DMS79 treated with DMSO at 0.1 percent for 48 hours (cell line): ENCODE measurements around the gene ZXDB.
A peak's percentile ranks its signal among the peaks of the same experiment; 100 is the strongest.
"Not testable (repeated sequence)": the region's sequence is repeated elsewhere in the genome, so short reads cannot be mapped to it uniquely, and the experiment has no call there.

Source experiments
- DNase-seq: peaks from one replicate; lab custom pipeline; 2025; lab: John Stamatoyannopoulos, UW

Gene ZXDB

DNA sequence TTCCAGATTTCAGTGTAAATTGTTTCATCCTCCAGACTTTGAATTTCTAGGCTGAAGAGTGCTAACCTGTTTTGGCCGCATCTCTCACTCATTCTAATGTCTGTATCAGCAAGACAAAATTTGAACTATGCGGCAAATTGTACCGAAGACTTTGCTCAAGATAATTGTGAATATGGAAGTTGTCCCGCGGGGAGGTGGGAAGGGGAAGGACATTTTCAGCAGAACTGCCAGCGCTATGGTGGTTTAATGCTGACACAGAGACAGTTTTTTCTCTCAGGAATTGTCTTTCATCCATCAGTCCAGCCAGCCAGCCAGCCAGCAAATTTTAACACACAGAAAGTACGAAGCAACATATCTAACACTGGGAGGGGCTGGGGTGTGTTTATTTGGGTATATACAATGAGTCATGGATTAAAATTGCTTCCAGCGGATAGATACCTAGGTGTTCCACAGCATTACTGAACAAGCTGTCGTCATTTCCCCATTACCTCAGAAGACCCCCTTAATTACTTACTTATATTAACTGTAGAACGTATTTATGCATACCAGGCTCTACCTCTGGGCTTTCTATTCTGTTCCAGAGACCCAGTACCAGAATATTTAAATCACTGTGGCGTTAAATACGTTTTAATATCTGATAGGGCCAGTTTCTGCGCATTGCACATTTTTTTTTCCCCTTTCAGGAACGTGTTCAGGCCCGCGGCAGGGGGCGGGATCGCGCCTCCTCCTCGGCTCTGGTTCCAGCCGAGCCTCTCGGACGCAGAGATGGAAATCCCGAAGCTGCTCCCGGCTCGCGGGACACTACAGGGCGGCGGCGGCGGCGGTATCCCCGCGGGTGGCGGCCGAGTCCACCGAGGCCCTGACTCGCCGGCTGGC, at the start of gene ZXDB:
Gene ZXDB (plus strand): TSS at position 728 of the 876 bp plus-strand sequence. CDS start 38 bp downstream, at position 766.
- peak; percentile 14 for DNase-seq

GRCh38 chrX:57565198-57565597, 26.6 kb upstream of the ZXDB start:
- no peak for DNase-seq

- DNase-seq: no peak
These were observed 18.1 kb upstream of the ZXDB start for GRCh38 chrX:57573754-57574153.

DNA sequence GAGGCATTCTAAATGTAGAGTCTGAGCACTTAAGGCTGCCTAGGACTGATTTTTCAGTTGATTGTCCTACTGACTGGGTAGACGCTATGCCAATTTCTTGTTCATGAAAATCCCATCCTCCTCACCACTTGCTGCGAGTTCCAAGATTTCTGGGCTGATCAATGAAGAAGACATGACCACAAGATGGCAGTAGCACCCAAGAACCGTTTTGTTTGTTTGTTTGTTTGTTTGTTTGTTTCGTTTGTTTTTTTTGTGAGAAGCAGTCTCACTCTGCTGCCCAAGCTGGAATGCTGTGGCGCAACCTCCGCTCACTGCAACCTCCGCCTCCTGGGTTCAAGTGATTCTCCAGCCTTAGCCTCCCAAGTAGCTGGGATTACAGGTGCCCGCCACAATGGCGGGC, 8.9 kb upstream of the ZXDB start:
- not testable (repeated sequence) for DNase-seq

- no peak for DNase-seq
These were observed 8.3 kb upstream of the ZXDB start for GRCh38 chrX:57583477-57583876.

- DNase-seq: no peak
These were observed 5.5 kb upstream of the ZXDB start for GRCh38 chrX:57586360-57586759.

DNA sequence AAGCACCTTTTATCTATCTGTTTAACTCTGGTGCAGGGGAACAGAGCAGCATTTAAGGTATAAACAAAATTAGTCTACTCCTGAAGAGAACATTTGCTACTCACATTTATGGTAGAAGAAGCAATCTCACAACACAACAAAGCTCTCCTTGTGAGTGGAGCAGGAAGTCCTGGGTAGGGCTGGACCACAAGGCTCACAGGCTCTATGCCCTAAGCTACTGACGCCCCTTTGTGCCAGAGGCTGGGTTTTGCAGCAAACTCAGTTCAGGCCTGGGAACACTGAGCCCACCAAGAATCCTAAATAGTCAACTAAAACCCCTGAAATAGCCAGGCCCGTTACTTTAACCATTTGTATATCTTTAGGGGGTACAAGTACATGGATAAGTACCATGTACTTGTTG, 4.7 kb upstream of the ZXDB start:
- no peak for DNase-seq

- no peak for DNase-seq
These were observed 4.2 kb upstream of the ZXDB start for GRCh38 chrX:57587607-57588006.

- not testable (repeated sequence) for DNase-seq
These were observed 516 bp downstream of the ZXDB start for GRCh38 chrX:57592160-57592893.

DNA sequence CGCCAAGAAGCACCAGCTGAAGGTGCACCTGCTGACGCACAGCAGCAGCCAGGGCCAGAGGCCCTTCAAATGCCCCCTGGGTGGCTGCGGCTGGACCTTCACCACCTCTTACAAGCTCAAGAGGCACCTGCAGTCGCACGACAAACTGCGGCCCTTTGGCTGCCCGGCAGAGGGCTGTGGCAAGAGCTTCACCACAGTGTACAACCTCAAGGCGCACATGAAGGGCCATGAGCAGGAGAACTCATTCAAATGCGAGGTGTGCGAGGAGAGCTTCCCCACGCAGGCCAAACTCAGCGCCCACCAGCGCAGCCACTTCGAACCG, 1.0 kb downstream of the ZXDB start:
- DNase-seq: peak; percentile 19

GRCh38 chrX:57595381-57595811, 3.6 kb downstream of the ZXDB start:
- no peak for DNase-seq

DNA sequence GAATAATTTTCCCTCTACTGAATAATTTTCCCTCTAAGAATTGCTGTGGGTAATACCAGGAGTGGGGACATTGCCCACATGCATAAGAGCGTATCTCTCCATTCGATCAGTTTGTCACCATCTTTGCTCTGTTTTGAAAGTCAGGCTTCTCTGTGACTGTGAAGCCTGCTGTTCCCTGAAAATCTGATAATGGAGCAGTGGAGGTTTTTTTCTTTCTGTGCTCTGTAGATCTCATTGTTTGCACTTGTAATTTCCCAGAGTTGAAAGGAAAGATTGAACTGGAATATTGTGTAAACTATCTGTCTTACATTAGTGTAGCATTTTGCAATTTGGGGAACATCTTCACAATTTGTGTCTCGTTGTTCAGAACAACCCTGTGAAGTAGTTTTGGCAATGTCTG, 4.3 kb downstream of the ZXDB start:
- no peak for DNase-seq

- DNase-seq: no peak
These were observed 4.7 kb downstream of the ZXDB start for GRCh38 chrX:57596516-57596915.

DNA sequence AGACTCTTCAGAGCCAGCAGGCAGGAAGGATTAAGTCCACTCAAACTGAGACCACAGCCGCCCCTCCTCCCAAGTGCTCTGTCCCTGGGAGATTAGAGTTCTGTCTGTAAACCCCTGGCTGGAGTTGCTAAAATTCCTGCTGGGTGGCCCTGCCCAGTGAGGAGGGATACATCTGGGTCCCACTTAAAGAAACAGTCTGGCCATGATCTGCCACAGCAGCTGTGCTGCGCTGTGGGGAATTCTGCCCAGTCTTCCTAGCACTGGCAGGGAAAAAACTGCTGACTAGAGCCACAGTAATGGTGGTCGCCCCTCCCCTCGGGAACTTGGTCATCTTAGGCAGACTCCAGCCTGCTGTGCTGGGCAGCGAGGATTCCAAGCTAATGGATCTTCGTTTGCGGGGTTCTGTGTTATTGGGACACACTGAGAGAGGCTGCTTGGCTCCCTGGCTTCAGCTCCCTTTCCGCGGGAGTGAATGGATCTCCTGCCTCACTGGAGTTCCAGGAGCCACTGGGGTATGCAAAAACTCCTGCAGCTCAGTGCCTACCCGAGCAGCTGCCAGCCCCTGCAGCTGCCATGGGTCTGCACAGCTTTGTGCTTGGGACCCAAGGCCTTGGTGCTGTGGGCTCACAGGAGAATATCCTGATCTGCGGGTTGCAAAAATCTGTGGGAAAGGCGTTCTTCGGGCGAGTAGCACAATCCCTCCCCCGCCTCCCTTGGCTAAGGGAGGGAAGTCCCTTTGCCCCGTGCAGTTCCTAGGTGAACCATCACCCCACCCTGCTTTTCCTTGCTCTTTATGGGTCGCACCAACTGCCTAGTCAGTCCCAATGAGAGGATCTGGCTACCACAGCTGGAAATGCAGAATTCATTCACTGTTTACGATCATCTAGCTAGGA, 15.7 kb downstream of the ZXDB start:
- peak; percentile 11 for DNase-seq

DNA sequence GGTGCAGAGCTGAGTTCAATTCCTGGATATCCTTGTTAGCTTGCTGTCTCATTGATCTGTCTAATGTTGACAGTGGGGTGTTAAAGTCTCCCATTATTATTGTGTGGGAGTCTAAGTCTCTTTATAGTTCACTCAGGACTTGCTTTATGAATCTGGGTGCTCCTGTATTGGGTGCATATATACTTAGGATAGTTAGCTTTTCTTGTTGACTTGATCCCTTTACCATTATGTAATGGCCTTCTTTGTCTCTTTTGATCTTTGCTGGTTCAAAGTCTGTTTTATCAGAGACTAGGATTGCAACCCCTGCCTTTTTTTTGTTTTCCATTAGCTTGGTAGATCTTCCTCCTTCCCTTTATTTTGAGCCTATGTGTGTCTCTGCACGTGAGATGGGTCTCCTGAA, 21.5 kb downstream of the ZXDB start:
- DNase-seq: not testable (repeated sequence)

GRCh38 chrX:57629438-57629837, 37.6 kb downstream of the ZXDB start:
- DNase-seq: not testable (repeated sequence)

DNA sequence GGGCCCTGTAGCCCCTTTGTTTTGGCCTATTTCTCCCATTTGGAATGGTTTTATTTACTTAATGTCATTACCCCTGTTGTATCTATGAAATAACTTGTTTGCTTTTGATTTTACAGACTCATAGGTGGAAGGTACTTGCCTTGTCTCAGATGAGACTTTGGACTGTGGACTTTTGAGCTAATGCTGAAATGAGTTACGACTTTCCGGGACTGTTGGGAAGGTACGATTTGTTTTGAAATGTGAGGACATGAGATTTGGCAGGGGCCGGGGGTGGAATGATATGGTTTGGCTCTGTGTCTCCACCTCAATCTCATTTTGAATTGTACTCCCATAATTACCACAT, 48.8 kb downstream of the ZXDB start:
- DNase-seq: no peak

DNA sequence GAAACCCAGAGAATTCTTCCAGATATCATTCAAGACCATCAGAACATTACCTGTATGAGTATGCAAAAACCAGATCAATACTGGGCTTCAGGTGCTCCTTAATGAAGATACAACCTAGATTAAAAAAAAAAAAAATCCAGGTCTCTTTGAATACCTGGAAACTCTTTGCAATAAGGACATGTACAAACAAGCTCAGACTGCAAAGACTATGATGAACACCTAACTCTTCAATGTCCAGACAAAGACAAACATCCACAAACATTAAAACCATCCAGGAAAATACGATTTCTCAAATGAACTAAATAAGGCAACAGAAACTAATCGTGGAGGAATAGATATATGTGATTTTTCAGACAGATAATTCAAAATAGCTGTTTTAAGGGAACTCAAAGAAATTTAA, 49.5 kb downstream of the ZXDB start:
- DNase-seq: no peak

DNA sequence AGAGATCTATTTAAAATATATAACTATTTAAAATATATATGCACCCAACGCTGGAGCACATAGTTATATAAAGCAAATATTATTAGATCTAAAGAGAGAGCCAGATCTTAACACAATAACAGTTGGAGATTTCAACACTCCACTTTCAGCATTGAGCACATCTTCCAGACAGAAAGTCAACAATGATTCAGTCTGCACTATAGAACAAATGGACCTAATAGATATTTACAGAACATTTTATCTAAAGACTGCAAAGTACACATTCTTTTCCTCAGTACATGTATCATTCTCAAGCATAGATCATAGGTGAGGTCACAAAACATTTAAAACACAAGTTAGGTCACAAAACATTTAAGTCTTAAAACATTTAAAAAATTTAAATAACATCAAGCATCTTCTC, 51.9 kb downstream of the ZXDB start:
- no peak for DNase-seq

GRCh38 chrX:57647020-57647419, 55.2 kb downstream of the ZXDB start:
- no peak for DNase-seq
